Measurements from ENCODE around the gene UGT1A10. TPM values are rescaled to one million over a fixed set of nuclear protein-coding genes. Genes with fewer than 3 reads are reported as not detected.

The UGT1A10 gene
- polyA plus RNA-seq, 4 donors = not detected

DNA sequence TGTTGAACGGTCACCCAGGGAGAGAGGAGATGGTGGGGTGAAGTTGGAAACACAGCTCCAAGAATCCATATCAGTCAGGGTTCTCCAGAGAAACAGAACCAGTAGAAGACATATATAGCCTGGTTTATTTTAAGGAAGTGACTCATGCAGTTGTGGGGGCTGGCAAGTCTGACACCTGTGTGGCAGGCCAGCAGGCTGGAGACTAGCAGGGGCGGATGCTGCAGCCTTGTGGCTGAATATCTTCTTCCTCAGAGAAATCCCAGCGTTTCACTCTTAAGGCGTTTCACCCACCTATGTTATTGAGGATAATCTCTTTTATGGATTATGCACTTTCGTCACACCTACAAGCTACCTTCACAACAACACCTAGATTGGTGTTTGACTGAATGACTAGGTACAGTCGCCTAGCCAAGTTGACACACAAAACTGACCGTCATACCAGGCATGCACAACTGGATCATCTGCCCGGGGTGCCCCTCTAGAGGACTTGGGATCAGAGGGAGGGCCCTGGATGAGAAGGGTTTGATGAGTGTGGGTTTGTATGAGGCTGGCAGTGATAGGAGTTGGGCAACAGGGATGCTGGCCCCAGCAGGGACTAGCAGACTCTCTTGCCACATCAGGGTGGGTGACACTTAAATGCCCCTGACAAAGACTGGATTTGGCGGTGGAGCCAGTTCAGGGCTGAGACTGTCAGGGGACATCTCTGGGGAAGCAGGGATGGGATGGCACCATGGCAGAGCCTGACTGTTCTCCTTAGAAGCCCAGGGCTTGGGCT, 165.3 kb downstream of the UGT1A10 start:
- DNase-seq (ENCODE audit: low read depth in 4 of 4, low spot score in 2 of 4) = no peak

DNA sequence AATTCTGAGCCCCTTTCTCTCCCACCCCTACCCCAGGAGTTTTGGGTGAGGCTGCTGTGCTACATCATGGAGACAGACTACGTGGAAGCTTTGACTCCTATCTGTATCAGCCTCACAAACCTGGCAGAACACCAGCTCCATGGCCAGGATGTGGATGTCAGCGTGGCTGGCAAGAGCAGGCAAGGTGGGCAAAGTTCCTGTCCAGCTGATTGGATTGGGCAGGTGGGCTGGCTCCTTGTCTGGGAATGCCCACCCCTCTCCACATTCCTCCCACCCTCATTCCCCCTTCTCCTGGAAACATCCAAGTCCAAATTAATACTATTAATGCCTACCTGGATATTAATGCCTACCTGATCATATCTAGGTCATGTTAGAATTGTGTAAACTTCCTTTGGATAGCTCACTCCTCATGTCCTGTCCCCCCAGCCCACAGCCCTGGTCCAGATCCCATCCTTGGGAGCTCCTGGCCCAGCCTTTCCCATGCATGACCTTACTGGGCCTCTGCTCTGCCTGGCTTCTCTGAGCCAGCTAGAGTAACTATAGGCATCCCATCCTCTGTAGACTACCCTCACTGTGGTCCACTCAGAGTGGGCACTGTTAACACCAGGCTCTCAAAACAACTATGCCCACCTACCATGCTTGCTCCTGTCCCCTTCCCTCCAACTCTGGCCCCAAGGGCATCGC, 166.0 kb downstream of the UGT1A10 start:
- DNase-seq (ENCODE audit: low read depth in 4 of 4, low spot score in 2 of 4) = no peak

DNA sequence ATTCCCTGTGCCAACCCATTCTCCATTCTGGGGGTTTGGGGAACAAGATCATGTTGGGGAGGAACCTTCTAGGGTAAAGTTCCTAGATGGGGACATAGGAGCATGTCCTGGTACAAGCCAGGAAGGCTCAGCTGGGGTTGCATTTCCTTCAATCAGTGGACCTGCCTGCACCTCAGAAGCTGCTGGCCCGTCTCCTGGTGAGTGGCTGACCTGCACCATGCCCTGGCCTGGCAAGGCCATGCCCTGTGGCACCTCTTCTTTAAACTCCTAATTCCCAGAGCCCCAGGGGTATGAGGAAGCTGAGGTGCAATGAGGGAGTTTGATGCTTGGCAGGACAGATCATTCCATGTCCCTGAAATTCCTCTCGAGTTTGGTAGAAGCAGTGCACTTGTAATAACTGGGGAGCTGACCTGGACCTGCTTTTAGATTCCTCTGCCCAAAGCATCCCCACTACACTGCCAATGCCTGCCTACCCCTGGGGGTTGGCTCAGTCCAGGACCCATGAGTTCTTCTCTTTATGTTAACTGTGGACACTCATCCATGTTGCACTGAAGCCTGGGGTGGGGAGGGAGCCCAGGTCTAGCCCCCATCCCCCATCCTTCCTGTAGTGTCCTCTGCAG, 167.2 kb downstream of the UGT1A10 start:
- DNase-seq (ENCODE audit: low read depth in 4 of 4, low spot score in 2 of 4) = no peak

DNA sequence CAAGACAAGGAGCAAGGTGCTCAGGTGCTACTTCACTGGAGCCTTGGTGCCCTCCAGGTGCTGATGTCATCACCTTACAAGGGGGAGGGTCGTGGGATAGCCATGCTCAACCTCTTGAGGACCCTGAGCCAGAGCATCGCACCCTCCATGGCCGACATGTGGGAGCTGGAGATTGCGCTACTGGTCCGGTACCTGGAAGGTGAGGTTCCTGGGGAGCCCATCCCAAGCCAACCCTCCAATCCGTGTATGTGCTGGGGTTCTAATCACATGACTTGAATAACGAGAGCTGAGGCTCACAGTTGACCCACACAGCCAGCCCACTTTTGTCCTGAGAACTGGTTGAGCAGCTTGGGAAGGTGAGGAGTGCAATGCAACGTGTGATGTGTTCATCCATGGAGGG, 167.7 kb downstream of the UGT1A10 start:
- no peak for DNase-seq (ENCODE audit: low read depth in 4 of 4, low spot score in 2 of 4)

DNA sequence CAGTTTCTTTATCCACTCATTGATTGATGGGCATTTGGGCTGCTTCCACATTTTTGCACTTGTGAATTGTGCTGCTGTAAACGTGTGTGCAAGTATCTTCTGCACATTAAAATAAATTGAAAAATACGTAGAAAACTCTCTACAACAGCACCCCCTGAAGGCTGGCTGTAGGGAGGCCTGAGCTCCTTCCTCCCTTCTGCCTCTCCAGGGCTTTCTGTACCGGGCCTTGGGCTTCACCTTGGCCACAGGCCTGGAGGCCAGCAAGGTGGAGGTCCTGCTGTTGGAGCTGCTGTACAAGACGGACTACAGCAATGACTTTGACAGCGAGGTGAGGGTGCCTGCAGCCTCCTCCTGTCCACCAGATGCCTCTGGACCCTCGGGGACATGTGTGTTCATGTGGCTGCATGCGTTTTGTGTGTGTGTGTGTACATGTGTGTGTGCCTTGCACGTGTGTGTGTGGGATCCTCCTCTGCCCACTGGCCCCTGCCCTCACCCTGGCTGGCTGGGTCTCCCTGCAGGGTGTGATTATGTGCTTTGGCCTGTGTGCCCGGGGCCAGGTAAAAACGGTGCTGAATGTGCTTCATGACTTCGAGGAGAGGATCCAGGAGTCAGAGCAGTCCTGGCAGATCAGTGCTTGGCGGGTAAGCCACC, 171.1 kb downstream of the UGT1A10 start:
- DNase-seq (ENCODE audit: low read depth in 4 of 4, low spot score in 2 of 4) = no peak

DNA sequence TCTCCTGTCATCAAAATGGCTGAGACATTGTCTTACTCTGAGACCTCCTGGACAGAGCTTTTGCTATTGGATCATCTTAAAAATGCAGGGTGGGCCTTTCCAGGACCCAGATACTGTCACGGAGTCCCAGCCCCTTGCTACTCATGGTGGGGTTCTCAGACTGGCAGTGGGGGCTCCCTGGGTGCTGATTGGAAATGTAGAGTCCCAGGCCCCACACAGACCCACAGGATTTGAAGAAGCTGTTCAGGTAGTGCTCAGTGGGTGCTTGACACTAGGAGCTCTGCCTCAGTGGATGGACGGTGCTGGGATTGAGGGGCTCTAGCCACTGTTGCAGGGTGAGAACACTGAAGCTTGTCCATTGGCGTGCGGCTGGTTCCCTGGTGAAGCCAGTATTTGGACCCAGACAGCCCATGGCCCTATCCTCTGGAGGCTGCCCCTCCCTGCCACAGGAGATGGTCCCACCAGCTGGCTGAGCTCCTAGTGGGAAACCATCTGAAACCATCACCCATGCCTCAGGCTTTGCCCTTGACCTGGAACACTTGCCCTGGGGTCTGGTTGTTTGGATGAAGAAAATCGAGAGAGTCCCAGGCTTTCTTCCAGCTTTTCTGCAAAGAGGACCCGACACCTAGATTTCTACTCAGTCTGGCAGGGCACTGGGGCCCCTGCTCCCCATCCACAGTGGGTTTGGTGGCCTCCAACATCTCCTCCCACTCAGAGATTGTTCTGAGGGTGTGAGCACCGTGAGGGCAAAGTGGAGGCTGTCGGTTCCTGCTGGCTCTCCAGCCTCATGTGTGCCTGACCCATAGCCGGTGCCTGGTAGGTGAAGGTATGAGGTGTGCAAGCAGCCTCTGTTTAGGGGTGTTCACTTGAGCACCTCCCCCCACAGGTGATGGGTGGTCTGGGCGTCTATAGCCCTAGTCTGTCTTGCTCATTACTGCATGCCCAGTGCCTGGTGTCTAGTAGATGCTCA, 172.0 kb downstream of the UGT1A10 start:
- DNase-seq (ENCODE audit: low read depth in 4 of 4, low spot score in 2 of 4) = no peak

DNA sequence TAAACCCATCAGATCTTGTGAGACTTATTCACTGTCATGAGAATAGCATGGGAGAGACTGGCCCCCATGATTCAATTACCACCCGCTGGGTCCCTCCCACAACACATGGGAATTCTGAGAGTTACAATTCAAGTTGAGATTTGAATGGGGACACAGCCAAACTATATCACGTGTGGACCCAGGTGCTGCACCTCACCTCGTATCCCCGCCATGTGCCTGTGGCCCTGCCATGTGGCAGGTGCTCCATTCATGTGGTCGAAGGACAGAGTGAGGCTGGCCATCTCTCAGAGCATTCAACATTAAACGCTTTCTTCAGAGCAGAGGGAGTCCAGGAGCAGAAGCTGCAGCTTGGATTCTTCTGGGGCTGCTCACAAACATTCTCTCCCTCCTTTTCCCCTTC, 174.1 kb downstream of the UGT1A10 start:
- no peak for DNase-seq (ENCODE audit: low read depth in 4 of 4, low spot score in 2 of 4)

DNA sequence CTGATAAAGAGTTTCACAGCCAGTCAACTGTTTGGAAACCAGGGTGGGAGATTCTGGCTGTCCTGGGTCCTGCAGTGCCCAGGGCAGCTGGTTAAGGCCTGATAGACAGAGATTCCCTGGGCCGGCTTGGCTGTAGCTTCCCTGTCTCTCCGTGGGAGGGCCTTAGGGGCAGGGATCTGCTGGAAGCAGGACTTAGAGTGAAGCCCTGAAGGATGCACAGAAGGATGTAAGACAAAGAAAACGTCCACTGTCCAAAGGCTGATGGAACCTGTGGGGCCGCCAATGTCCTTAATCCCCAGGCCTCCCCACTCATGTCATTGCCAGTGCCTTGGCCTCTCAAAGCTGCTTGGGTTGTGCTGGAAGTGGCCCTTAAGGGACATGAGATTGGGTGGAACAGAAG, 174.8 kb downstream of the UGT1A10 start:
- no peak for DNase-seq (ENCODE audit: low read depth in 4 of 4, low spot score in 2 of 4)

DNA sequence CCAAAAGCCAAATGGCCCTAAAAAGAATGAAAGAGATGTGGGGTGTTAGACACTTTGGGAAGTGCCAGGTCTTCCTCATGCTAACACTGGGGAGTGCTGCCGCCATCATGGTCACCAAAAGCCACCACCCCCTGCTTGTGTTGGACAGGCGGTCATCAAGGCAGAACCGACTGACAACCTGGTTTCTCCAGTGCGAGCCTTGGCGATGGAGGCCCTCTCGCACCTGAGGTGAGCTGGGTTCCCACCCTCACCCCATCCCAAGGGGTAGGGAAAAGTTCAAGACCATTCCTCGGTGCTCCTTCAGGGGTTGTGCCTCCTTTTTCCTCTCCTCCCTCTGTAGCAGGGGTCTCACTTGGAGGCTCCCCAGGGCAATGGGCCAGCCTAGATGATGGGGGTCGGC, 175.5 kb downstream of the UGT1A10 start:
- DNase-seq (ENCODE audit: low read depth in 4 of 4, low spot score in 2 of 4) = no peak

DNA sequence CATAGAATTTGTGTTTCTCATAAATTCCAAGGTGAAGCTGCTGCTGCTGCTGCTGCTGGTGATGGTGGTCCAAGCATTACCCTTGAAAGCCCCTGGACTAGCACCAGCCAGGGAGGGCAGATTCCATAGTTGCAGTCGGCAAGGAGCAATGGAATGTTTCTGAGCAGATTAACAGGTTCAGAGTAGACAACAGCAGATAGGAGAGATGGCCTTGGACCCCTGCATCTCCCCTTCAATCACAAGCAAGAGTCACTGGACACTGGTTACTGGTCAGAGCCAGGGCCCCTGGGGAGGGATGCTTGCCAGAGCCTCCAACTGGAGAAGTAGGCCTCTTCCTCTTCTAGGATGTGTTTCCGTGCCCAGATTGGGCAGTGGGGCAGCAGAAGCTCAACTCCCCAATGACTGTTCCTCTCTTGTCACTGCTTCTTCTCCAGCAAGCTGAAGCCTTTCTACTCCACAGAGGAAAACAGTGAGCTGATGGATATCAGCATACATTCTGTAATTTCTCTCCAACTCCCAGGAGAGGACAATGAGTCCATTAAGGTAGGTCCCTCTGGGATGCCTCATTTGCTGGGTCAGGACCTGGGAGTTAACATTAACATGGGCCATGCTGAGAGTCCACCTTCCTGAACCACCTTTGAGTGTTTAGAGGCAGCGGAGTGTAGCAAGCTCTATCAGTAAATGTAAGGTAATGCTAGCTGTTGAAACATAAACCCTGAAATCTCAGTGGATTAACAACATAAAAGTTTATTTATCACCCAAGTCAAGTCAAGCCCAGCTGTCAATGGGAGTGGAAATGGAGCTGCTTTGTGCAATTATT, 177.2 kb downstream of the UGT1A10 start:
- peak in 3 of 4 donors; percentile 35 to 50 (median 46) for DNase-seq (ENCODE audit: low read depth in 4 of 4, low spot score in 2 of 4)

DNA sequence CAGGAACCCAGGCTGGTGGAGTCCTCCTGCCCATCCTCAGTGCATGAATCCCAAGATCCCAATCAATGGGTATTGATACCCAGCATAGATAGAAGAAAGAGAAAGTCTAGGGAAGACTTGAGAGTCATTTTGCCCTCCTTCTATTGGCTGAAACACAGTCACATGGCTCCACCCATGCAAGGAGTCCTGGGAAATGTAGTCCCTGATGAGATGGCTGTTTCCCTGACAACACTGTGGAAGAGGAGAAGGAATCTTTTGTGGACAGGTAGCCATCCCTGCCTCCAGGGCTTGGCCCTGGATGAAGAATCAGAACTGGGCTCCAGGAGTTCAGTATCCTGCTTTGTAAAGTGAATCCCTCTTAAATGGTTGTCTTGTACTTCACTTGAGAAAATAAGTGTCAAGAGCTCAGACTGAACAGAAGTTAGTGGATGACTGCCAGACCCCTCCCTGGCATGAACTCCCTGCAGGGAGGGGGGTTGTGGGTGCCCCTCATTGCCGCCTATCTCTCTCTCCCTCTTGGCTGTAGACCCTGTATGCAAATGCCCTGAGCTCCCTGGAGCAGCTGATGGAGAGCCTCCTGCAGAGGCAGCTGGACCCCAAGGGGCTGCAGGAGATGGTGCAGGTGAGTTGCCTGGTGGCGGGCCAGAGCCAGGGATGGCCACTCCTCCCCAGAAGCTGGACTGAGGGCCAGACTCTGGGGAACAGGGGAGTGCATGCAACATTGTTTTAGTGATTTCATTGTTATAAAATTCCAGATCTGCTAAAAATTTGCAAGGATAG, 178.0 kb downstream of the UGT1A10 start:
- peak in 1 of 4 donors; percentile 19 for DNase-seq (ENCODE audit: low read depth in 4 of 4, low spot score in 2 of 4)

DNA sequence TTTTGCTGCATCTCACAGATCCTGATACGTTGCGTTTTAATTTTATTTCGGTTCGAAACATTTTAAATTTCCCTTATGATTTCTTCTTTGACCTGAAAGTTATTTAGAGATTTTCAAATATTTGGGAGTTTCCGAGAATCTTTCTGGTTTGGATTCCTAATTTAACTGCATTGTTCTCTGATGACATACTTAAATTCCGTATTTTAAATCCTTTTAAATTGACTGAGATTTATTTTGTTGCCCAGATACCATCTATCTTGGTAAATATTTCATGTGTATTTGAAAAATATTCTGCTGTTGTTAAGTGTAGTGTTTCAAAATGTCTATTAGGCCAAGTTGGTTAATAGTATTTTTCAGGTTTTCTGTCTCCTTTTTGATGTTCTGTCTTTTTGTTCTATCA, 179.6 kb downstream of the UGT1A10 start:
- no peak for DNase-seq (ENCODE audit: low read depth in 4 of 4, low spot score in 2 of 4)

DNA sequence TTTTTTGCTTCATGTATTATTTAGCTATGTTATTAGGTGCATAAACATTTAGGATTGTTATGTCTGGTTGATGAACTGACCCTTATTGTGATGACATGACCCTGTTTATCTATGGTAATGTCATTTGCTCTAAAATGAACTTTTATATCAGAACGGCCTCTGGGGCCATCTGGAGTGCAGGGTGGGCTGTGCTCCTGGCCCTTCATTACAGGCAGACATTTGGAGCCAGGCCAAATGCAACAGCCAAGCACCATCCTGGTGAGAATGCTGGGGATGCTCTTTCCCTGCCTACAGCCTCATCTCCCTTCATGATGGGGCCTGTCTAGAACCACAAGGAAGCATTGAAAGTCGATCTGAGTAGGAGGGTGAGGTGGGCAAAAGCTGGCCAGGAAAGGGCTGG, 180.1 kb downstream of the UGT1A10 start:
- no peak for DNase-seq (ENCODE audit: low read depth in 4 of 4, low spot score in 2 of 4)

DNA sequence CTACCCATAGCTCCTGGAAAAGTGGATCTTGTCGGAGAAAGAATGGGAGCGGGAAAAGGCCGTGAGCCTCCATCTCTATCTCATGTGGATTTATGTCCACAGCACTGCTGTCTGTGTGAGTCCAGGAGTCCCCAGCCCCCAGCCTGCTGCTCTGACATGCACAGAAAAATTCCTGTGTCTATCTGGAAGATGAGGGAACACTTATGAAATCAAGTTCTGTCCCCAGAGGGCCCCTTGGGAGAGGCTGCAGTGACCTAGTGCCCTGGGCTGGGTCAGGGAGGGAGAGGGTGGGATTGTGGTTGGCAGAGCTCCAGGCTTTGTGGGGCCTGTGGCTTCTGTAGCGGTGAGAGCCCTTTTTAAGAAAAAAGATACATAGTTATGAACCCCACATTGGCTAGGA, 180.5 kb downstream of the UGT1A10 start:
- no peak for DNase-seq (ENCODE audit: low read depth in 4 of 4, low spot score in 2 of 4)

DNA sequence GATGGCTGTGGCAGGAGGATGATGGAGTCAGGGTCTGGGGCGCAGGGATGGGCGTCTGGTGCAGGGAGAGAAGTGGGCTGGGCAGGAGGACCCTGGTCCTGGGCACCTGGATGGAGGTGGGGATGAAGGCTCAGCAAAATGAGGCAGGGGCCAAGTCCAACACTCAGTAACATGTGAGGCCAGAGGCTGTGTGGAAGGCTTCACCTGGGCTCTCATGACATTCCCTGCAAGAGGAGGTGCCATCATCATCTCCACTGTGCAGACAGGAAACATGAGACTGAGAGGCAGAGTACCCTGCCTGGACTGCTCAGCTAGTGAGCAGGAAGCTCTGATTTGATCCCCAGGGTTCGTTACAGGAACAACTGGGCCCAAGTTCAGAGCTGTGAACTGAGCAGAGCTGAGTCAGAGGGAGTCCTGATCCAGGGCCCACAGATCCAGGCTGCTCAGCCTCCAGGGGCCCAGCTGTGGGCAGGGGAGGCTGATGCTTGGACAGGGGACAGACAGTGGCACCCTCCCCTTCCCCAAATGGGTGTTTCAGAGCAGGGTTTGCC, 181.2 kb downstream of the UGT1A10 start:
- DNase-seq (ENCODE audit: low read depth in 4 of 4, low spot score in 2 of 4) = no peak

DNA sequence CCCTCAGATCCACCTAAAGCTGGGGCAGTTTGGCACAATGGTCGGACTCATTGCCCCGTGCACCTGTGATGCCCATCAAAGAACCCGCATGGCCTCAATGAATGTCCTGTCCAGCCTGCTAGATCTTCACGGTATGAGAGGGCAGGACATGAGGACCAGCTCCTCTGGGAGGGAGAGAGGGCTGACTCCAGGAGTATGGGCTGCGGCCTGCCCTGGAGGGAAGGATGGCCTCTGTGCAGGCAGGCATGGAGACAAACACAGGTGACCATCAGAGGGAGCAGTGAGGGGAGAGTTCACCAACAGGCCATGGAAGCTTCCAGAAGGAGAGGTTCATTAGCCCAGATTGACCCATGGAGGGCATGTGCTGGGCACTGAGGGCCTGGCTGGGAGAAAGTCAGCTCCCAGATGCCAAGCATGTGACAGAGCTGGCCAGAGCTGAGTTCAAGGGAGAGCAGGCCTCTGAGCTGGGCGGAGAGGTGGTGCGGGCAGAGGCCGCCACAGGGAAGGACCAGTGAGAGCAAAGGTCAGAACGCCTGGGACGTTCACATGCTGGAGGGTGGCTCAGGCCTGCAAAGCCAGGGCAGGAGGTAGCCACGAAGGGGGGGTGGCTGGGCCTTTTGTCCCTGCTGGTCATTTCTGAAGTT, 181.9 kb downstream of the UGT1A10 start:
- DNase-seq (ENCODE audit: low read depth in 4 of 4, low spot score in 2 of 4) = no peak

Measured in left renal cortex interstitium (tissue), 4 donors.